ENCODE results near the gene EFEMP2. TPM values are rescaled to one million over a fixed set of nuclear protein-coding genes. Genes with fewer than 3 reads are reported as not detected.

EFEMP2 gene
- total and polyA plus RNA-seq, 2 donors (not counting 1 experiment from before 2014, with no cell fraction given), result 9.5 to 14.7 TPM

- Mint-ChIP-seq H3K27me3 (no peaks in the 10 kb centered on the region), H3K9me3 (ENCODE audit: insufficient read depth) (no peaks in the 10 kb centered on the region), H3K4me1 (peaks cover 33% of the 10 kb centered on the region), H3K4me3 (no peak overlapping the region), H3K27ac (no peak overlapping the region)
- ATAC-seq (ENCODE audit: low read depth) (no peak), DNase-seq (peak; percentile 16)
- 95% methylated on average over 32 of the region's 33 CpGs for WGBS (ENCODE audit: insufficient coverage)
- Histone ChIP-seq H3K36me3 (replicated peaks in 1 of 2; ENCODE audit: control extremely low read depth in 1 of 2, control insufficient read depth in 1 of 2, extremely low read depth in 1 of 2, insufficient read depth in 2 of 2, low read length in 1 of 2) (peaks cover 0 to 62% of the 10 kb centered on the region in 2 experiments), H3K27me3 (replicated peaks in 1 of 4; ENCODE audit: control extremely low read depth in 1 of 4, control insufficient read depth in 3 of 4, insufficient read depth in 4 of 4, low read length in 3 of 4) (no peaks in the 10 kb centered on the region), H3K9me3 (ENCODE audit: control extremely low read depth in 1 of 3, control insufficient read depth in 2 of 3, insufficient read depth in 1 of 3, low read length in 2 of 3) (peaks cover 0 to 15% (median 0%) of the 10 kb centered on the region in 3 donors), H3K4me2 (replicated peaks; ENCODE audit: low read depth, low read length, poor library complexity, severe bottlenecking) (no peak overlapping the region), H3K27ac (ENCODE audit: low read length in 2 of 2) (no peak overlapping the region), H3K4me1 (ENCODE audit: control insufficient read depth in 2 of 2, insufficient read depth in 2 of 2, low read length in 2 of 2) (peaks cover 11 to 22% of the 10 kb centered on the region in 2 donors), H3K4me3 (ENCODE audit: control extremely low read depth in 1 of 5, extremely low read depth in 1 of 5, insufficient read depth in 1 of 5, low read depth in 2 of 5, low read length in 4 of 5) (no peak overlapping the region), H4K20me1 (ENCODE audit: control insufficient read depth, insufficient read depth, low read length, poor library complexity, severe bottlenecking) (peaks cover 73% of the 10 kb centered on the region), H3K79me2 (ENCODE audit: control insufficient read depth, insufficient read depth, low read length) (peaks cover 43% of the 10 kb centered on the region), H2AFZ (ENCODE audit: insufficient read depth, low read depth, low read length, poor library complexity, severe bottlenecking) (no peak overlapping the region), H3K9ac (ENCODE audit: low read length) (no peak overlapping the region)
- ChIA-PET POLR2A (interaction anchor here (0.6 kb wide), 1 partner anchor 14 kb away, joined by 3 read pairs; no protein-coding TSS in a partner anchor), CTCF (interaction anchor here (2.8 kb wide), 1 partner anchor 8 kb away, joined by 15 read pairs; the partner anchor contains the start of gene MUS81)
- TF ChIP-seq EZH2 (IDR thresholded peaks at IDR 0.05; ENCODE audit: borderline replicate concordance, insufficient read depth, low read depth, low read length, poor library complexity, severe bottlenecking), result no peak
- TF ChIP-seq, protein P1, sequence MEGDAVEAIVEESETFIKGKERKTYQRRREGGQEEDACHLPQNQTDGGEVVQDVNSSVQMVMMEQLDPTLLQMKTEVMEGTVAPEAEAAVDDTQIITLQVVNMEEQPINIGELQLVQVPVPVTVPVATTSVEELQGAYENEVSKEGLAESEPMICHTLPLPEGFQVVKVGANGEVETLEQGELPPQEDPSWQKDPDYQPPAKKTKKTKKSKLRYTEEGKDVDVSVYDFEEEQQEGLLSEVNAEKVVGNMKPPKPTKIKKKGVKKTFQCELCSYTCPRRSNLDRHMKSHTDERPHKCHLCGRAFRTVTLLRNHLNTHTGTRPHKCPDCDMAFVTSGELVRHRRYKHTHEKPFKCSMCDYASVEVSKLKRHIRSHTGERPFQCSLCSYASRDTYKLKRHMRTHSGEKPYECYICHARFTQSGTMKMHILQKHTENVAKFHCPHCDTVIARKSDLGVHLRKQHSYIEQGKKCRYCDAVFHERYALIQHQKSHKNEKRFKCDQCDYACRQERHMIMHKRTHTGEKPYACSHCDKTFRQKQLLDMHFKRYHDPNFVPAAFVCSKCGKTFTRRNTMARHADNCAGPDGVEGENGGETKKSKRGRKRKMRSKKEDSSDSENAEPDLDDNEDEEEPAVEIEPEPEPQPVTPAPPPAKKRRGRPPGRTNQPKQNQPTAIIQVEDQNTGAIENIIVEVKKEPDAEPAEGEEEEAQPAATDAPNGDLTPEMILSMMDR (IDR thresholded peaks at IDR 0.05), result no peak
- intact Hi-C loops (cut with micrococcal nuclease), result no loop called here
Measured at GRCh38 chr11:65852508-65853245, 19.9 kb downstream of the EFEMP2 start.

All from B cell (primary cell).